HEK293 (cell line): ENCODE measurements around the gene FOXO1.
A peak's percentile ranks its signal among the peaks of the same experiment; 100 is the strongest.

Source experiments
- OSR2 ChIP-seq: fragments of 450-650 bp; formaldehyde crosslinking; IDR thresholded peaks from 2 replicates; pipeline ENCODE4 v1.5.1; 2016; ENCODE audit warnings: missing biosample characterization, missing genetic modification characterization
- ZNF24 ChIP-seq: fragments of 450-650 bp; formaldehyde crosslinking; IDR thresholded peaks from 2 replicates; pipeline ENCODE4 v1.5.1; 2016; ENCODE audit warnings: missing biosample characterization, missing genetic modification characterization
- ZNF366 ChIP-seq: fragments of 450-650 bp; formaldehyde crosslinking; conservative IDR thresholded peaks from 2 replicates; pipeline ENCODE4 v1.5.1; 2016; ENCODE audit warnings: missing biosample characterization, missing genetic modification characterization
- ZNF529 ChIP-seq: fragments of 450-650 bp; formaldehyde crosslinking; IDR thresholded peaks from 2 replicates; pipeline ENCODE4 v1.5.1; 2017; ENCODE audit warnings: missing genetic modification characterization, missing biosample characterization; ENCODE audit not compliant: insufficient replicate concordance
- ZNF544 ChIP-seq: fragments of 450-650 bp; formaldehyde crosslinking; IDR thresholded peaks from 2 replicates; pipeline ENCODE4 v1.5.0; 2017; ENCODE audit warnings: missing biosample characterization, missing genetic modification characterization
- ZNF629 ChIP-seq: fragments of 450-650 bp; formaldehyde crosslinking; IDR thresholded peaks from 2 replicates; pipeline ENCODE4 v1.5.1; 2017; ENCODE audit warnings: missing biosample characterization, missing genetic modification characterization
- ZSCAN30 ChIP-seq: fragments of 450-650 bp; IDR thresholded peaks from 2 replicates; pipeline ENCODE4 v1.5.1; 2018; ENCODE audit warnings: missing biosample characterization, mild to moderate bottlenecking, missing genetic modification characterization, moderate library complexity
- TF ChIP-seq, protein P1 (sequence below): fragments of 450-650 bp; formaldehyde crosslinking; IDR thresholded peaks from 2 replicates; pipeline ENCODE4 v1.5.1; 2017; ENCODE audit warnings: missing biosample characterization, missing genetic modification characterization
- TF ChIP-seq, protein P2 (sequence below): fragments of 450-650 bp; formaldehyde crosslinking; IDR thresholded peaks from 2 replicates; pipeline ENCODE4 v1.5.1; 2016; ENCODE audit warnings: missing biosample characterization, missing genetic modification characterization
- TF ChIP-seq, protein P3 (sequence below): fragments of 450-650 bp; formaldehyde crosslinking; IDR thresholded peaks from 2 replicates; pipeline ENCODE4 v1.5.1; 2017; ENCODE audit warnings: missing biosample characterization, missing genetic modification characterization
- TF ChIP-seq, protein P4 (sequence below): fragments of 450-650 bp; formaldehyde crosslinking; IDR thresholded peaks from 2 replicates; pipeline ENCODE4; 2016; ENCODE audit warnings: missing biosample characterization, missing genetic modification characterization
- TF ChIP-seq, protein P5 (sequence below): fragments of 450-650 bp; formaldehyde crosslinking; IDR thresholded peaks from 2 replicates; pipeline ENCODE4 v1.5.1; 2016; ENCODE audit warnings: missing biosample characterization, missing genetic modification characterization
- TF ChIP-seq, protein P6 (sequence below): fragments of 450-650 bp; IDR thresholded peaks from 2 replicates; pipeline ENCODE4 v1.5.1; 2018; ENCODE audit warnings: missing biosample characterization, missing genetic modification characterization

FOXO1 gene

DNA sequence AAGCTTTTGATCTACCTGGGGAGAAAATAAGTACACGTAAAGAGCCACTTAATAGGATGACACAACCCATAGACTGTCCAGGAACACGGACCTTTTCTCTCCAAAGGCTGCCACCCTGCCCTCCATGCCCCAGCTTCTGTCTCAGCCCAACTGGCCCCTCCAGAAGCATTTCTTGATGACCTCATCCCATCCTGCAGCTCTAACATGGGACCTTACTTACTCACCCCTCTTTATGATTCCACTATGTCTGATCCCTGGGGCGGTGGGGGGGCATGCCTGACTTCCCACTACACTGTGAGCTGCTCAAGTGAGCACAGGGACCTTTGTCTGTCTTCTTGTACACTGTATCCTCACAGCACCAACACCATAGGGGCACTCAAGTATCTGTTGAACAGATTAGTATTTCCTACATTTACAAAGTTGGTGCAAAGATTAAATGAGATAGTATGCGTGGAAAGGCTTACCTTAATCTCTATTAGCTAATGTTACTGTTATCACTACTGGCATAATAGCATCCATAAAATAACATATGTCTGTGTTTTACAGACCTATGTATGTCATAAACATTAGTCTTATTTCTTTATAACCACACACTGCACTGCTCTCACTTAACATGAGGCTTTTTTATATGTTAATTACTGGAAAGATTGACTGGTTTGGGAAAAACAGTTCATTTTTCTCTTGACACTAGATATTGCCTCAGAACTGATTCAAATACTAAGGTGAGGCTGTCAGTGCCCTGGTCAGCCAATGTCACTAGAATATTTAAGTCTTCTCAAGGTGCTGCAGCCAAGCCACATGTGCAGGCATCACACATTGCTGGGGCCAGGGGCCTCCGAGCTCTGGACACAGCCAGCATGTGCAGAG is 100.9 kb downstream of the FOXO1 start (continued):
- TF ChIP-seq, protein P1, sequence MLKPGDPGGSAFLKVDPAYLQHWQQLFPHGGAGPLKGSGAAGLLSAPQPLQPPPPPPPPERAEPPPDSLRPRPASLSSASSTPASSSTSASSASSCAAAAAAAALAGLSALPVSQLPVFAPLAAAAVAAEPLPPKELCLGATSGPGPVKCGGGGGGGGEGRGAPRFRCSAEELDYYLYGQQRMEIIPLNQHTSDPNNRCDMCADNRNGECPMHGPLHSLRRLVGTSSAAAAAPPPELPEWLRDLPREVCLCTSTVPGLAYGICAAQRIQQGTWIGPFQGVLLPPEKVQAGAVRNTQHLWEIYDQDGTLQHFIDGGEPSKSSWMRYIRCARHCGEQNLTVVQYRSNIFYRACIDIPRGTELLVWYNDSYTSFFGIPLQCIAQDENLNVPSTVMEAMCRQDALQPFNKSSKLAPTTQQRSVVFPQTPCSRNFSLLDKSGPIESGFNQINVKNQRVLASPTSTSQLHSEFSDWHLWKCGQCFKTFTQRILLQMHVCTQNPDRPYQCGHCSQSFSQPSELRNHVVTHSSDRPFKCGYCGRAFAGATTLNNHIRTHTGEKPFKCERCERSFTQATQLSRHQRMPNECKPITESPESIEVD (tag by site-specific recombination), result peak; percentile 51; the same call in 1 of the 2 replicates
- TF ChIP-seq ZNF629, result peak; percentile 69
- TF ChIP-seq, protein P2, sequence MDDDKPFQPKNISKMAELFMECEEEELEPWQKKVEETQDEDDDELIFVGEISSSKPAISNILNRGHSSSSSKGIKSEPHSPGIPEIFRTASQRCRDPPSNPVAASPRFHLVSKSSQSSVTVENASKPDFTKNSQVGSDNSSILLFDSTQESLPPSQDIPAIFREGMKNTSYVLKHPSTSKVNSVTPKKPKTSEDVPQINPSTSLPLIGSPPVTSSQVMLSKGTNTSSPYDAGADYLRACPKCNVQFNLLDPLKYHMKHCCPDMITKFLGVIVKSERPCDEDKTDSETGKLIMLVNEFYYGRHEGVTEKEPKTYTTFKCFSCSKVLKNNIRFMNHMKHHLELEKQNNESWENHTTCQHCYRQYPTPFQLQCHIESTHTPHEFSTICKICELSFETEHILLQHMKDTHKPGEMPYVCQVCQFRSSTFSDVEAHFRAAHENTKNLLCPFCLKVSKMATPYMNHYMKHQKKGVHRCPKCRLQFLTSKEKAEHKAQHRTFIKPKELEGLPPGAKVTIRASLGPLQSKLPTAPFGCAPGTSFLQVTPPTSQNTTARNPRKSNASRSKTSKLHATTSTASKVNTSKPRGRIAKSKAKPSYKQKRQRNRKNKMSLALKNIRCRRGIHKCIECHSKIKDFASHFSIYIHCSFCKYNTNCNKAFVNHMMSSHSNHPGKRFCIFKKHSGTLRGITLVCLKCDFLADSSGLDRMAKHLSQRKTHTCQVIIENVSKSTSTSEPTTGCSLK (tag by site-specific recombination), result no peak
- no peak for TF ChIP-seq ZNF529 (tag by site-specific recombination)
- TF ChIP-seq, protein P3, sequence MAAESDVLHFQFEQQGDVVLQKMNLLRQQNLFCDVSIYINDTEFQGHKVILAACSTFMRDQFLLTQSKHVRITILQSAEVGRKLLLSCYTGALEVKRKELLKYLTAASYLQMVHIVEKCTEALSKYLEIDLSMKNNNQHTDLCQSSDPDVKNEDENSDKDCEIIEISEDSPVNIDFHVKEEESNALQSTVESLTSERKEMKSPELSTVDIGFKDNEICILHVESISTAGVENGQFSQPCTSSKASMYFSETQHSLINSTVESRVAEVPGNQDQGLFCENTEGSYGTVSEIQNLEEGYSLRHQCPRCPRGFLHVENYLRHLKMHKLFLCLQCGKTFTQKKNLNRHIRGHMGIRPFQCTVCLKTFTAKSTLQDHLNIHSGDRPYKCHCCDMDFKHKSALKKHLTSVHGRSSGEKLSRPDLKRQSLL (tag by site-specific recombination), result no peak
- TF ChIP-seq OSR2 (tag by site-specific recombination), result peak; percentile 77
- 0 out of 2 replicates have a peak, but pooled peaks have one; percentile 10 for TF ChIP-seq ZNF366 (tag by site-specific recombination)
- TF ChIP-seq ZNF544 (tag by site-specific recombination), result no peak
- TF ChIP-seq, protein P4, sequence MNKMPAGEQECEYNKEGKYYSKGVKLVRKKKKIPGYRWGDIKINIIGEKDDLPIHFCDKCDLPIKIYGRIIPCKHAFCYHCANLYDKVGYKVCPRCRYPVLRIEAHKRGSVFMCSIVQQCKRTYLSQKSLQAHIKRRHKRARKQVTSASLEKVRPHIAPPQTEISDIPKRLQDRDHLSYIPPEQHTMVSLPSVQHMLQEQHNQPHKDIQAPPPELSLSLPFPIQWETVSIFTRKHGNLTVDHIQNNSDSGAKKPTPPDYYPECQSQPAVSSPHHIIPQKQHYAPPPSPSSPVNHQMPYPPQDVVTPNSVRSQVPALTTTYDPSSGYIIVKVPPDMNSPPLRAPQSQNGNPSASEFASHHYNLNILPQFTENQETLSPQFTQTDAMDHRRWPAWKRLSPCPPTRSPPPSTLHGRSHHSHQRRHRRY (tag by site-specific recombination), result no peak
- TF ChIP-seq ZSCAN30 (tag by site-specific recombination), result peak; percentile 51; the same call in 1 of the 2 replicates
- TF ChIP-seq, protein P5, sequence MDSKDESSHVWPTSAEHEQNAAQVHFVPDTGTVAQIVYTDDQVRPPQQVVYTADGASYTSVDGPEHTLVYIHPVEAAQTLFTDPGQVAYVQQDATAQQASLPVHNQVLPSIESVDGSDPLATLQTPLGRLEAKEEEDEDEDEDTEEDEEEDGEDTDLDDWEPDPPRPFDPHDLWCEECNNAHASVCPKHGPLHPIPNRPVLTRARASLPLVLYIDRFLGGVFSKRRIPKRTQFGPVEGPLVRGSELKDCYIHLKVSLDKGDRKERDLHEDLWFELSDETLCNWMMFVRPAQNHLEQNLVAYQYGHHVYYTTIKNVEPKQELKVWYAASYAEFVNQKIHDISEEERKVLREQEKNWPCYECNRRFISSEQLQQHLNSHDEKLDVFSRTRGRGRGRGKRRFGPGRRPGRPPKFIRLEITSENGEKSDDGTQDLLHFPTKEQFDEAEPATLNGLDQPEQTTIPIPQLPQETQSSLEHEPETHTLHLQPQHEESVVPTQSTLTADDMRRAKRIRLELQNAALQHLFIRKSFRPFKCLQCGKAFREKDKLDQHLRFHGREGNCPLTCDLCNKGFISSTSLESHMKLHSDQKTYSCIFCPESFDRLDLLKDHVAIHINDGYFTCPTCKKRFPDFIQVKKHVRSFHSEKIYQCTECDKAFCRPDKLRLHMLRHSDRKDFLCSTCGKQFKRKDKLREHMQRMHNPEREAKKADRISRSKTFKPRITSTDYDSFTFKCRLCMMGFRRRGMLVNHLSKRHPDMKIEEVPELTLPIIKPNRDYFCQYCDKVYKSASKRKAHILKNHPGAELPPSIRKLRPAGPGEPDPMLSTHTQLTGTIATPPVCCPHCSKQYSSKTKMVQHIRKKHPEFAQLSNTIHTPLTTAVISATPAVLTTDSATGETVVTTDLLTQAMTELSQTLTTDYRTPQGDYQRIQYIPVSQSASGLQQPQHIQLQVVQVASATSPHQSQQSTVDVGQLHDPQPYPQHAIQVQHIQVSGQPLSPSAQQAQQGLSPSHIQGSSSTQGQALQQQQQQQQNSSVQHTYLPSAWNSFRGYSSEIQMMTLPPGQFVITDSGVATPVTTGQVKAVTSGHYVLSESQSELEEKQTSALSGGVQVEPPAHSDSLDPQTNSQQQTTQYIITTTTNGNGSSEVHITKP (tag by site-specific recombination), result peak; percentile 36
- TF ChIP-seq, protein P6, sequence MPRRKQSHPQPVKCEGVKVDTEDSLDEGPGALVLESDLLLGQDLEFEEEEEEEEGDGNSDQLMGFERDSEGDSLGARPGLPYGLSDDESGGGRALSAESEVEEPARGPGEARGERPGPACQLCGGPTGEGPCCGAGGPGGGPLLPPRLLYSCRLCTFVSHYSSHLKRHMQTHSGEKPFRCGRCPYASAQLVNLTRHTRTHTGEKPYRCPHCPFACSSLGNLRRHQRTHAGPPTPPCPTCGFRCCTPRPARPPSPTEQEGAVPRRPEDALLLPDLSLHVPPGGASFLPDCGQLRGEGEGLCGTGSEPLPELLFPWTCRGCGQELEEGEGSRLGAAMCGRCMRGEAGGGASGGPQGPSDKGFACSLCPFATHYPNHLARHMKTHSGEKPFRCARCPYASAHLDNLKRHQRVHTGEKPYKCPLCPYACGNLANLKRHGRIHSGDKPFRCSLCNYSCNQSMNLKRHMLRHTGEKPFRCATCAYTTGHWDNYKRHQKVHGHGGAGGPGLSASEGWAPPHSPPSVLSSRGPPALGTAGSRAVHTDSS (tag by site-specific recombination), result no peak
- peak; percentile 71; the same call in 1 of the 2 replicates for TF ChIP-seq ZNF24 (tag by site-specific recombination)
